BLaER1 treated with 17β-estradiol and CSF1 and Interleukin-3, amounts not matched to agents 10 nM and 100 nM (cell line): ENCODE data around the gene VEGFB.

Experiments
- H3K27ac ChIP-seq, 11 experiments: shearing (Covaris generic); formaldehyde crosslinking; 2 replicates each; pipeline ENCODE4 v1.8.1; 2022
- H3K27me3 ChIP-seq, 11 experiments: shearing (Covaris generic); formaldehyde crosslinking; 2 replicates each; pipeline ENCODE4 v1.8.1; 2022
- H3K36me3 ChIP-seq, 11 experiments: shearing (Covaris generic); formaldehyde crosslinking; 2 replicates each; pipeline ENCODE4 v1.8.1; 2022
- H3K4me1 ChIP-seq, 10 experiments: shearing (Covaris generic); formaldehyde crosslinking; 2 replicates each; pipeline ENCODE4 v1.8.1; 2022
- H3K4me2 ChIP-seq, 11 experiments: shearing (Covaris generic); formaldehyde crosslinking; 2 replicates each; pipeline ENCODE4 v1.8.1; 2022
- H3K4me3 ChIP-seq, 10 experiments: shearing (Covaris generic); formaldehyde crosslinking; 2 replicates each; pipeline ENCODE4 v1.8.1; 2022
- H3K9ac ChIP-seq, 11 experiments: shearing (Covaris generic); formaldehyde crosslinking; 2 replicates each; pipeline ENCODE4 v1.8.1; 2022
- H3K9me3 ChIP-seq, 11 experiments: shearing (Covaris generic); formaldehyde crosslinking; replicated peaks in 1 of 11; 2 replicates each; pipeline ENCODE4 v1.8.1; 2022
- H4K20me1 ChIP-seq, 11 experiments: shearing (Covaris generic); formaldehyde crosslinking; 2 replicates each; pipeline ENCODE4 v1.8.1; 2022
- Cebpa-rat ChIP-seq, 11 experiments: shearing (Covaris generic); IDR thresholded peaks; 2 replicates each; pipeline ENCODE4 v1.8.1; 2022

VEGFB gene

GRCh38 chr11:64261556-64262080 is 27.2 kb downstream of the VEGFB start:
- H3K27me3 ChIP-seq, result no peaks in the 10 kb centered on the region
- peaks cover 72 to 99% (median 92%) of the 10 kb centered on the region in 11 experiments for H3K36me3 ChIP-seq
- peaks cover 38 to 49% (median 43%) of the 10 kb centered on the region in 10 experiments for H3K4me1 ChIP-seq
- peak overlapping the region in 1 of 11 experiments; percentile 27; a peak in 1 of 22 replicates for H3K9ac ChIP-seq
- no peak overlapping the region for H3K27ac ChIP-seq
- H3K9me3 ChIP-seq, result no peaks in the 10 kb centered on the region
- no peak overlapping the region; a peak in 2 of 22 replicates for H3K4me2 ChIP-seq
- no peak for TF ChIP-seq Cebpa-rat (IDR thresholded peaks at IDR 0.05)
- H4K20me1 ChIP-seq, result peaks cover 0 to 81% (median 1%) of the 10 kb centered on the region in 11 experiments; a peak in 8 of 22 replicates
- H3K4me3 ChIP-seq, result no peak overlapping the region

DNA sequence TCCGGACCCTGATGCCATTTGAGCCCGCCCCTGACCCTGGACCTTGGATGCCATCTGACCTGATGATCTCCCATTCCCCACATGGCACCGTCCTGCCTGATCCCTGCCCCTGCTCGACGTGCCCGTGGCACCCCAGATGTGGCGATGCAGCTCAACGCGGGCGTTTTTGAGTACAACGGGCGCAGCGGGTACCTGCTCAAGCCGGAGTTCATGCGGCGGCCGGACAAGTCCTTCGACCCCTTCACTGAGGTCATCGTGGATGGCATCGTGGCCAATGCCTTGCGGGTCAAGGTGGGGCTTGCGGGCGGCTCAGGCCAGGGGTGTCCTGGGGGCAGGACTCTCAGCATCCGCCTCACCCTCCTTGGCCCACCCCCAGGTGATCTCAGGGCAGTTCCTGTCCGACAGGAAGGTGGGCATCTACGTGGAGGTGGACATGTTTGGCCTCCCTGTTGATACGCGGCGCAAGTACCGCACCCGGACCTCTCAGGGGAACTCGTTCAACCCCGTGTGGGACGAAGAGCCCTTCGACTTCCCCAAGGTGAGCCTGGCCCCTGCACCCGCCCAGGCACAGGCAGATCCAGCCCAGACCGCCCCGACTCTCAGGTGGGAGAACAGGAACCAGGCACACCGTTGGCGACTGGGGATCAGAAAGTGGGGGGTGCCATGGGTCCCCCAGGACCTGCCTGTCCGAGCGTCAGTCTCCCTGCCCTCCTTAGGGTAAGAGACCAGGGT is 28.1 kb downstream of the VEGFB start:
- H3K4me1 ChIP-seq, result peaks cover 46 to 57% (median 51%) of the 10 kb centered on the region in 10 experiments
- no peak for TF ChIP-seq Cebpa-rat (IDR thresholded peaks at IDR 0.05)
- peak overlapping the region in 6 of 11 experiments; percentile 21 to 67 (median 39); a peak in 9 of 22 replicates for H3K27ac ChIP-seq
- H4K20me1 ChIP-seq, result peaks cover 0 to 74% (median 0%) of the 10 kb centered on the region in 11 experiments; a peak in 8 of 22 replicates
- H3K9me3 ChIP-seq, result no peaks in the 10 kb centered on the region
- peaks cover 64 to 98% (median 86%) of the 10 kb centered on the region in 11 experiments for H3K36me3 ChIP-seq
- peak overlapping the region in 9 of 11 experiments; percentile 22 to 62 (median 42); a peak in 9 of 22 replicates for H3K9ac ChIP-seq
- H3K4me3 ChIP-seq, result no peak overlapping the region
- peak overlapping the region in 9 of 11 experiments; percentile 30 to 68 (median 48); a peak in 15 of 22 replicates for H3K4me2 ChIP-seq
- no peaks in the 10 kb centered on the region for H3K27me3 ChIP-seq

DNA sequence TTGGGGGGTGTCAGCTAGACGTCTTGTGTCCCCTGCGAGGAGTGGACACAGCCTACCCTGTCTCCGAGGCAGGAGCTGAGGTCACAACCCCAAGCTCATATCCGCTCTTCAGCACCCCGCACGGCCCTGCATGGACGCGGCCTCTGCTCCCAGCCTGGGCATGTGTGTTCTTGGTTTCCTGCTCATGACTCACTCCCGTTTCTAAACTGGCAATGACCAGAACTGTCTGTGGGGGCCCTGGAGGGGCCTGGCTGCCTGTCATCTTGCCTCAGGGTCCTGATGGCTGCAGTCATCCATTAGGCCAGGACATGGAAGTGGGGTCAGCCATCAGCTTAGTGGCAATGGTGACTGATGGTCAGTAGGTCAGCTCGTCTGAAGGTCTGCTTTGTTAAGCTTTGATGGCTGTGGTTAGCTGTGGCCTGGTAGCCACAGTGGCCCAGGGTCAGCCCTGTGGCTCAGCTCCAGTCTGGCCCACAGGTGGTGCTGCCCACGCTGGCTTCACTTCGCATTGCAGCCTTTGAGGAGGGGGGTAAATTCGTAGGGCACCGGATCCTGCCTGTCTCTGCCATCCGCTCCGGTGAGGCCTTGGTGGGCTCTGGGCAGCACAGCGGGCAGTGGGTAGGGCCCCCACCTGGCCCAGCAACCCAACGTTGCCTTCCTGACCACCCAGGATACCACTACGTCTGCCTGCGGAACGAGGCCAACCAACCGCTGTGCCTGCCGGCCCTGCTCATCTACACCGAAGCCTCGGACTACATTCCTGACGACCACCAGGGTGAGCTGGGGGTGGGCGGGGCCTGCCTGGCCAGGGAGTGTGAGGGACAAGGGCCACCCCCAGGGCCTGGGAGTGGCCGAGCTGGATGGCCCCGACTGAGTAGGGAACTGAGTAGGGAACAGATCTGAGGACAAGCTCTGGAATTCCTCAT is 28.9 kb downstream of the VEGFB start:
- no peak for TF ChIP-seq Cebpa-rat (IDR thresholded peaks at IDR 0.05)
- Histone ChIP-seq H3K27ac (peak overlapping the region in 9 of 11 experiments; percentile 13 to 67 (median 47); a peak in 13 of 22 replicates), H4K20me1 (peaks cover 0 to 67% (median 0%) of the 10 kb centered on the region in 11 experiments; a peak in 7 of 22 replicates), H3K36me3 (peaks cover 56 to 89% (median 78%) of the 10 kb centered on the region in 11 experiments), H3K4me1 (peaks cover 55 to 65% (median 59%) of the 10 kb centered on the region in 10 experiments), H3K4me3 (no peak overlapping the region), H3K4me2 (peak overlapping the region; percentile 30 to 91 (median 64); a peak in 20 of 22 replicates), H3K27me3 (no peaks in the 10 kb centered on the region), H3K9ac (peak overlapping the region; percentile 5 to 67 (median 42); a peak in 17 of 22 replicates), H3K9me3 (no peaks in the 10 kb centered on the region)

DNA sequence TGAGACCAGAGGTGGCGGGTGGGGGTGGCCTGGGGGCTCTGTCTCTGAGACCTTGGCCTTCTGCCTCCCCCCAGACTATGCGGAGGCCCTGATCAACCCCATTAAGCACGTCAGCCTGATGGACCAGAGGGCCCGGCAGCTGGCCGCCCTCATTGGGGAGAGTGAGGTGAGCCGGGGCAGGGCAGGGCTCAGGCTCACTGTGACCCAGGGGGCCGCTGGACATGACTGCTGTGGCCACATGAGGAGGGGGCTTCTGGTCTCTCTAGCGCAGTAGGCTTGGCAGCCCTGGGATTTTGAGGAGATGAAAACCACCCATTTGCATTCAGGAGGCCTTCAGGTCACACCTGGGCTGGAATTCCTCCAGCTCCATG is 29.5 kb downstream of the VEGFB start:
- Histone ChIP-seq H4K20me1 (peaks cover 0 to 61% (median 0%) of the 10 kb centered on the region in 11 experiments; a peak in 7 of 22 replicates), H3K9ac (peak overlapping the region in 10 of 11 experiments; percentile 5 to 67 (median 41); a peak in 15 of 22 replicates), H3K4me2 (peak overlapping the region; percentile 19 to 91 (median 64); a peak in 19 of 22 replicates), H3K27ac (peak overlapping the region in 9 of 11 experiments; percentile 3 to 67 (median 31); a peak in 11 of 22 replicates), H3K9me3 (no peaks in the 10 kb centered on the region), H3K4me3 (no peak overlapping the region), H3K36me3 (peaks cover 49 to 83% (median 71%) of the 10 kb centered on the region in 11 experiments), H3K4me1 (peaks cover 61 to 72% (median 66%) of the 10 kb centered on the region in 10 experiments), H3K27me3 (no peaks in the 10 kb centered on the region)
- TF ChIP-seq Cebpa-rat (IDR thresholded peaks at IDR 0.05), result no peak

DNA sequence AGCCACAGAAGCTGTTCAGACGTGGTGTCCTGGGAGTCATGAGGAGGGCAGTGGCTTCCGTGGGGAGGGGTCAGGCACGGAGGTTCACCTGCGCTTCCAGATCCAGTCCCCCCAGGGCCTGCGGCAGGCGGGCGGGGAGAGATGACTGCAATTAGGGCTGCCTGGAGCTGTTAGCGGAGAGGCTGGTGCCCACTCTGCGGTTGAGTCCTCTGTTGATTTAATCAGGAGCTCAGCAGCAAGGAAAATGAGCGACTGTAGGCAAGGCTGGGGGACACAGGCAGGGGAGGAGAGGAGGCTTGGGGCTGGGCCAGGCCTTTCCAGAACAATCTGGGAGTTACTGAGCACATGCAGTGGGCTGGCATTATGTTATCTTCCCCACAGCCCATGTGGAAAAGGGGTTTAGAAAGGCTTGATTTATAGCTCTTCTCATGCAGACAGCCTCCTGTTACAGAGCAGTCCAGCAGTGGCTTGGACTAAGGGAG is 30.0 kb downstream of the VEGFB start:
- H3K9me3 ChIP-seq, result no peaks in the 10 kb centered on the region
- no peaks in the 10 kb centered on the region for H3K27me3 ChIP-seq
- peaks cover 62 to 74% (median 69%) of the 10 kb centered on the region in 10 experiments for H3K4me1 ChIP-seq
- peak overlapping the region; percentile 19 to 91 (median 64); a peak in 20 of 22 replicates for H3K4me2 ChIP-seq
- H3K9ac ChIP-seq, result peak overlapping the region in 10 of 11 experiments; percentile 5 to 67 (median 41); a peak in 15 of 22 replicates
- peaks cover 0 to 56% (median 0%) of the 10 kb centered on the region in 11 experiments; a peak in 7 of 22 replicates for H4K20me1 ChIP-seq
- no peak overlapping the region for H3K4me3 ChIP-seq
- no peak for TF ChIP-seq Cebpa-rat (IDR thresholded peaks at IDR 0.05)
- peaks cover 44 to 78% (median 66%) of the 10 kb centered on the region in 11 experiments for H3K36me3 ChIP-seq
- H3K27ac ChIP-seq, result peak overlapping the region in 9 of 11 experiments; percentile 3 to 67 (median 31); a peak in 12 of 22 replicates

- Histone ChIP-seq H3K9ac (peak overlapping the region in 10 of 11 experiments; percentile 3 to 92 (median 31); a peak in 14 of 22 replicates), H3K36me3 (peaks cover 34 to 67% (median 56%) of the 10 kb centered on the region in 11 experiments), H3K4me3 (peak overlapping the region in 5 of 10 experiments; percentile 12 to 58 (median 48); a peak in 7 of 20 replicates), H3K9me3 (no peaks in the 10 kb centered on the region), H3K27me3 (no peaks in the 10 kb centered on the region), H3K4me2 (peak overlapping the region; percentile 83 to 99 (median 96)), H3K4me1 (peaks cover 62 to 74% (median 69%) of the 10 kb centered on the region in 10 experiments), H4K20me1 (peaks cover 0 to 45% (median 0%) of the 10 kb centered on the region in 11 experiments; a peak in 5 of 22 replicates), H3K27ac (peak overlapping the region in 6 of 11 experiments; percentile 6 to 97 (median 61); a peak in 10 of 22 replicates)
- peak in 3 of 11 experiments; percentile 44 to 78 (median 57); a peak in 6 of 22 replicates for TF ChIP-seq Cebpa-rat (IDR thresholded peaks at IDR 0.05)
These were observed 31.1 kb downstream of the VEGFB start for GRCh38 chr11:64265176-64266160.

DNA sequence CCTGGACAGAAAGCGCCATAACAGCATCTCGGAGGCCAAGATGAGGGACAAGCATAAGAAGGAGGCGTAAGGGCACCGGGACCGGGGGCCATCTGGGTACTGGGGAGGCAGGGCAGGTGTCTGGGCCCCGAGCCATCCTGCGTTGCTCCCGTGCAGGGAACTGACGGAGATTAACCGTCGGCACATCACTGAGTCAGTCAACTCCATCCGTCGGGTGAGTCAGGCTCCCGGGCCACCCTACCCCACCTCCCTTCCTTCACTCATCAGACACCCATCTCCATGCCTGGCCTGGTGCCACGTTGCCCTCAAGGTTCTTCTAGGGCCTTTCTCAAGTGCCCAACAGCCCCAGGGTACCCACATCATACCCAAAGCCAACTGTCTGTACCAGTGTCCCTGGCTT is 32.0 kb downstream of the VEGFB start:
- peaks cover 28 to 59% (median 47%) of the 10 kb centered on the region in 11 experiments for H3K36me3 ChIP-seq
- H3K27me3 ChIP-seq, result no peaks in the 10 kb centered on the region
- H3K4me3 ChIP-seq, result peak overlapping the region in 3 of 10 experiments; percentile 48 to 58 (median 53); a peak in 4 of 20 replicates
- H3K9ac ChIP-seq, result peak overlapping the region in 8 of 11 experiments; percentile 26 to 92 (median 46); a peak in 11 of 22 replicates
- H3K4me1 ChIP-seq, result peaks cover 62 to 74% (median 70%) of the 10 kb centered on the region in 10 experiments
- no peak for TF ChIP-seq Cebpa-rat (IDR thresholded peaks at IDR 0.05)
- H3K27ac ChIP-seq, result peak overlapping the region in 6 of 11 experiments; percentile 6 to 97 (median 55); a peak in 9 of 22 replicates
- peaks cover 0 to 45% (median 0%) of the 10 kb centered on the region in 11 experiments; a peak in 4 of 22 replicates for H4K20me1 ChIP-seq
- no peaks in the 10 kb centered on the region for H3K9me3 ChIP-seq
- peak overlapping the region; percentile 83 to 99 (median 96) for H3K4me2 ChIP-seq
